LHCN-M2 (cell line): ENCODE measurements around the gene ASAP3. TPM values are rescaled to one million over a fixed set of nuclear protein-coding genes. Genes with fewer than 3 reads are reported as not detected.

Experiments used
- DNase-seq: peaks from one replicate; pipeline ENCODE4 v3.0.0-alpha.2; 2012; ENCODE audit warnings: low read depth
- total RNA-seq: library from RNA; depleted of rRNA; stranded (reverse); fragments of >200 nt; gene quantifications from 2 replicates; pipeline ENCODE4 v1.2.3, GENCODE V29; 2014

Gene ASAP3
- total RNA-seq, 1 experiment from 2014 or later = 27.8 TPM

DNA sequence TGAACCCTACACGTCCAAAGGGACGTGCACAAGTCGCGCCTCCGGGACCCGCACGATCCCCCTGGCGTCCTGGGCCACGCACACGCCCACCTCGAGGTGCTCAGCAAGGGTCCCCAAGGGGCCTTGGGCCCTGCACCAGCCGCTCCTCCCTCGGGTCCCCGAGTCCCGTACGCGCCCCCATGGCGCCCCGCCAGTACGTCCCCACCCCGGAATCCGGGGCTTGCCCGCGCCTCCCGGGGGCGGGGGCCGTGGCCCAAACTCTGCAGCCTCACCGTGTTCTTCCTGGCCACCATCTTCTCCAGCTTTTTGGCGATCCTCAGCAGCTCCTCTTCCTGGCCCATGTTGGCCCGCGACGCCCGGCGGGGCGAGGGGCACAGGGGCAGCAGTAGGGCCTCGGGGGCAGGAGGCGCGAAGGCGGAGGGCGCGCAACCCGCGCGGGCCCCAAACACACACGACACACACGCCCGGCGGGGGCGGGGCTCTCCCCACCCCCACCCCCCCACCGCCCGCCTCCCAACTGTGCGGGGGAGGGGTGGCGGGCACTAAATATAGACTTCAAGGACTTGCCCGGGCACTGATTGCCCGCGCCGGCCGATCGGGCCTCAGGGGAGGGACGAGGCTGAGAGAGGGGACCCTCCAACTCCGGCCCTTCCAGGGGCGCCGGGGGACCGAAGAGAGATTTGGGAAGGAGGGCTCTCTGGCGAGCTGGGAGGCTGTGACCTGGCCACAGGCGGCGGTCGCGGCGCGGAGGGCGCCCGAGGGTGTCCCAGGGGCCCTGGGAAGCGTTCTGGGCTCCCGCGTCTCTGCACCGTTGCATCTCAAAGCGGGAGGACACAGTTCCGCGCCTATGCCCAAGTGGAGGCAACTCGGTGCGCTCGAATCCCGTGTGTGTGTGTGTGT, 59.4 kb downstream of the ASAP3 start, which contains the start of gene TCEA3:
Gene TCEA3 (minus strand): TSS at position 456 of the 900 bp plus-strand sequence. CDS start 115 bp downstream, at position 341.
- DNase-seq = no peak

DNA sequence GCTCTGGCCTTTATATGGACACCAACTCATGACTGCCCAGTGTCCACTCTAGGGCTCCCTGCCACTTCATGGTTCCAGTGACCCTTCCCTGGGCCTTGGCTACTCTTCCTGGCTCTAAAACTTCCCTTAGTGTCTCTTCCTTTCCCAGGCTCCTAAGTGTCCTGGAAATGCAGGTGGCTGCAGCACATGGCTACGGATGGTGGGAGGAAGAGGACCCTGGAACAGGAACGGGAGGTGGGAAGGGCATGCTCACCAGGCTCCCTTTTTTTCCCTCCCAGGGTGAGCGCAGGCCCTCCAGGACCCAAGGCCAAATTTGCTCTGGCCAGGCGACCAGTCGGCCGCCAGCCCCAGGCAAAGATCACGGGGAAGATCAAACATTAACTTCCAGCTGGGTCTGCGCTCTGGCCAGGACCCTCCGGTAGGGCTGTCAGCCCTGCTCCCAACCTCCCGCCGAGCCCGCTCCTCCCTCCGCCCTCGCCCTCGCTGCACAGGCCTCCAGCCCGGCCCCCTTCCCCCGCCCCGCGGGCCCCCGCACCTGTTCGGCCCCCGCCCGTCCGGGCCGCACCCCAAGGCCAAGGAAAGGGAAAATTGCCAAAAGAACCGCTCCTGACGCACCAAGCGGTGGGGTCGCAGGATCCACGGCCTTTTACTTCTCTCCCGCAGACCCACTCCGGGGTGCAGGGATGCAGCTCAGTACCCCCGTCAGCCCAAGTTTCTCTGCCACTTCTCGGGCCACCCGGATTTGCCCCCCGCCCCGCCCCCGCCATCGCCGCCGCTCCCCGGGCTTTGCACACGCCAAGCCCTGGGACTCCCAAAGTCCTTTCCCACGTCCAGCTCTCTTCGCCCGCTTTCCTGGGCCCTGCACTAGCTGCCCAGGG, 60.3 kb downstream of the ASAP3 start:
- DNase-seq = no peak

DNA sequence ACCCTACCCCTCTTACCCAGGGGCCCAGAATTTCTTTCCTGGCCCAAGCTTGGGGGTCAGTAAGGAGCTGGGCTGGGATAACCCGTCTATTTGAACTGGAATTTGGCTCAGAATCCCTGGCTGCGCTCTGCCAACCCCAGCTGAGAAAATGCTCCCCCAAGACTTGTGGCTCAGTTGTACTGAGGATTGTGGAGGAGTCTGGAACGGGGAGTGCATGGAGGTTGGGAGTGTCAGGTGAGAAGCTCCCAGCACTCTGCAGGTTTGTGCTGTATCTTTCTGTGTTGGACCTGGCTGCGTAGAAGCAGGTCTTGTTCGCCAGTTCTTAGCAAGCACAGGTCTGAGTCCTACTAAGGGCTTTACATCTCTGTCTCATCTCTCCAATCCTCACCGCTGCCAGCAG, 61.0 kb downstream of the ASAP3 start:
- DNase-seq = no peak

DNA sequence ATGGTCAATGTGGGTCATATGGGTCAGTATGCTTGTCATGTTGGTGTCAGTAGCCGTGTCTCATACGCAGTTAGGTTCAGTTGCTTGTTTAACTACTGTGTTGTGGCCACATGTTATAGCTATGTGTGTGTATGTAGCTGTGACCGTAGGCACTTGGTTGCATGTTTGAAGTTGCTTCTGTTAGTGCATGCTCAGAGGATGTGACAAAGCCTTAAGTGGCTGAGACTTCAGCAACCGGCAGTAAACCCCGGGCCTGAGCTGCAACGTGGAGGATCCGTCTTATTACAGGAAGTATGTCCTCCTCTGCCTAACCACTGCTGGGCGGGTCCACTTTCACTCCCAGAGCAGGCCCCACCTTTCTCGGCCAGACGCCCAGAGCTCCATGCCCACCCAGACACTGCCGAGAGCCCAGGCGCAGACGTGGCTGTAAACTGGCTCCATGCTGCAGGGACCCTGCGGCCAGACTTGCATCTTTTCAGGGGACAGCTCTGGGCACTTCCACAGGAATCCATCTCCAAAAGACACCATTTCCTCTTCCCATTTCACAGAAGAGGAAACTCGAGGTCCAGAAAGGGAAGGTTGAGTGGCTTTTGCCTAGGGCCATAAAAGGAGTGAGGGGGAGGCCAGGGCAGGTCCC, 61.6 kb downstream of the ASAP3 start:
- DNase-seq = peak; percentile 66

DNA sequence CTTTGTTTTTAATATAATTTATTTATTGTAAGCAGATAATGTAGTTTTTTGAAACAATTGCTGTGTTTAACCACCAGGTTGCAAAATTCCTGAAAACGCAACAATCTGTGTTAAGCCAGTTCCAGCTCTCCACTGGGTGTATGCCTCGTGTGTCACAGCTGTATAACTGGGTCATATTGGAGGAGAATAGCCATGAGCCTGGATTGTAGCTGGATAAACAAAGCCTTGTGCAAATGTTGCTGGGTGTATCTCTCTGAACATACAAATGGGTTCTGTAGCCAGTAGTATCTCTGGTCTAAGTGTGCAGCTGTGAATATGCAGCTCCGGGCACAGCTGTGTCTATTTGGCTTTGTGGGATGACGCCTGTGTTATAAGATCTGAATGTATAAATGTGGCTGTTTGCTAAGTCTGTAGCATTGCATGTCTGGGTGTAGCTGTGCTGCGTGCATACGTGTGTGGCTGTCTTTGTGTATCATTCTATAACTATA, 62.2 kb downstream of the ASAP3 start:
- DNase-seq = peak; percentile 74

DNA sequence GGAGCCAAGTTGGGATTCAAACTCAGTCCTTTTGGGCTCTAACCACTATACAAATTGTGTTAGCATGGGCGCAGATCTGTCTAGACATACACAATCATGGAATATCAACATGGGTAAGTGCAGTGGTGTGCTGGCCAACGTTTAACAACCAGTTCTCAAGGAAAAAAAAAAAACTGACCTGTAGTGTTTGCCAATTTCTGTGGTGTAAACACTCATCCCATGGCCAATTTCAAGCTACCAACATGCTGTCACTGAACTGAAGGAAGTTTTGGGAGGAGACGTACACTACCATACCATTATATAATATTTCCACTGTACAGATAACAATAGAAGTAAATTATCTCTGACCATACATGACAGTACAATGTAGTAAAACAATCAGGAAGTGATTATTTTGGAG, 62.6 kb downstream of the ASAP3 start:
- DNase-seq = no peak

DNA sequence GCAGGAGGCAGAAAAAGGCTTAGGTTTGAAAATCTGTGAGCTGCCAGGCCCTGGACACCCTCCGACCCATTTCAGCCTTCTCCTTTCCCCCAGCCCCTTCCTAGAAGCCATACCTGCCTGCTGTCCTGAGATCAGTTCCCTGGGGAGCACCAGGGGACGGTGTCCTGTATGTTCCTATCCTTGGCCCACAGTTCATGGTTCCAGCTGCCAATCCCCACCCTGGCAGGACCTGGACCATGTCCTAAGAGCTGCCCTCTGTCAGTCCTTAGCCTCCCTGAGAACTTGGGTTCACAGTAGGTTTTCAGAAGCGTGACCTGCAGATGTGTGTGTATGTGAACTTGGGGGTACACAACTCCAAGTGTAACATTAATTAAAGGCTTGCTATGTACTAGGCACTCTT, 63.2 kb downstream of the ASAP3 start:
- no peak for DNase-seq

DNA sequence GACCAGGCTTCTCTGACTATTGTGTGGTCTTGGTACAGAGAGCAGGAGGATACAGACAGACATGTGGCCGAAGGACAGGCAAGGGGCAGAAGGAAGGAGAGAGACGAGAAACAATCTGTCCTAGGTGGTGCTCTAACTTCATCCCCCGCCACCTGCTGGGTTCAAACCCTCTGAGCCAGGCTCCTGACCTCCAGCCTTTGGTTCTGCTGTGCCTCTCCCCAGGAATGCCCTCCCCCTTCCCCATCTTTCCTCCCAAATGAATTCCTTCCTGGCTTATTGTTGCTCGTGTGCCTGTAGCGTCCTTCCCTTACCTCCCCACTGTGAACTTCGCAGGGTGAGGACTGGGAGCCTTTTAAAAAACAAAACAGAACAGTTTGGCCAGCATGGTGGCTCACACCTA, 64.8 kb downstream of the ASAP3 start:
- no peak for DNase-seq

DNA sequence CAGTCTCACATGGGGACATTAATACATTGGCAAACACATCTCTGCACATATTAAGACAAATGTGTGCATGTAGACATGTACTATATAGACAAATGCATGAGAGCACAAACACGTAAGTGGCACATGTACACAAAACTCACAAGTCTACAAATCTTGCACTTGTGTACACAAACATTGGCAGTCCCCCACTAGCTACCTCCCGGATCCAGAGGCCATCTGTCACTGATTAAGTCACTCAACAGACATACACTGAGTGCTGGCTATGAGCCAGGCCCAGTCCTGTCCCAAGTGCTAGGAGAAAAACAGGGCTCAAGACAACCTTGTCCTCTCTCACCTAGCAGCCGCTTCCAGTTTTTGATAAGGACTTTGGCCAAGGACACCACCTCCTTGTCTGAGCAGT, 66.4 kb downstream of the ASAP3 start:
- DNase-seq = no peak

DNA sequence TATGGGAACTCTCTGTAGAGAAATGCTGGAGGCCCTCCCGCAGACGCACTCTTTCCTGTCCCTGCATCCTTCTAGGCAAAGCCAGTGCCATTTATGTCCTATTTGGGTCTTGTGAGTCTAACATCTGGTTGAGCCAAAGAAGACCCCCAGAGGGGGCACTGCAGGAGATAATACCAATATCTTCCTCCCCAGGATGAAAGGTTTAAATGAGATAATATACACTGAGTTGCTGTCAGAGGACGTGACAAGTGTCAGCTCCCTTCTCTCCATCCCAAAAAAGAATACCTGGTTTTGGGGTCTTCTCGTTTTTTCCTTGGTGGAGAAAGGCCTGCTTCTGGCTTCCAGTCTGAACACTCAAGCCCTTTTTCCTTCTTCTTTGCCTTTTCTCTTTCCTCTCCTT, 67.0 kb downstream of the ASAP3 start:
- no peak for DNase-seq

DNA sequence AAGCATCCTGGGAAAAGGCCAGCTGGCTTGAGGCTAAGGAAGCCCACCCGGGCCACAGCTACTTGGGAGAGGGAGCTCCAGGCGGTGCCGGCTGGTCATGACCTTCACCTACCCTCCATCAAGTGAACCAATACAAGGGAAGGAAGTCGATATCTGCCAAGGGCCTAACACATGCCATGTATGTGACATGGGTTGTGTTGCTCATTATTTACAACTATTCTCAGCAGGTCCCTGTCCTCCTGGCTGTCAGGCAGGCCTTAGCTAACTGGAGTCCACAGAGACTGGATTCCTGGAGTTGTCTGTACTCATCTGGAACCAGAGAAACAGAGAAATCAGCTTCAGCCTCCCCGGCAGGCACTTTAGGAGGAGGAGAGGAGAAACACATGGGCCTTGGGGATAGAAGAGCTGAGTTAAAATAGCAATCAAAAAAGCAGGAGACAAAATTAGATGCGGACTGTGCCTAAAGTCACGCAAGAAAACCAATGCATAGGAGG, 75.1 kb downstream of the ASAP3 start:
- DNase-seq = no peak

DNA sequence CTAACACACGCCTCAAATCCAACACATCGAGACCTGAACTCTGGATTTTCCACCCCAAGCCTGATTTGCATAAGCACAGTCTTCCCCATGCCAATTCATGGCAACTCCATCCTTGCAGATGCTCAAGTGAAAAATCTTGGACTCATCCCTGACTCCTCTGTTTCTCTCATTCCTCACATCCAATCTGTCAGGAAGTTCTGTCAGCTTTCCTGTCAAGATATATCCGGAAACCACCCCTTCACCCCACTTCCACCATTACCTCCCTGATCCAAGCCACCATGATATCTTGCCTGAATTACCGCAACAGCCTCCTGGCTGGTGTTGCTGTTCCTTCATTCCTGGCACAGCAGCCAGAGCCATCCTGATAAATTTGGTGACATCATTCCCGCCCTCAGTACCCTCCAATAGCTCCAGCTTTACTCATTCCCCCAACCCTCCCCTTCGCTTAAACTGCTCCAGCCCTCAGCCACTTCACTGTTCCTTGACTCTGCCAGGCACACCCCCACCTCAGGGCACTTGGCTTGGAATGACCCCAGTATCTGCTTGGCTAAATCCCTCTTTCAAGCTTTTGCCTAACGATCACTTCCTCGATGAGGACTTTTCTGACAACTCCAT, 76.9 kb downstream of the ASAP3 start:
- DNase-seq = no peak

DNA sequence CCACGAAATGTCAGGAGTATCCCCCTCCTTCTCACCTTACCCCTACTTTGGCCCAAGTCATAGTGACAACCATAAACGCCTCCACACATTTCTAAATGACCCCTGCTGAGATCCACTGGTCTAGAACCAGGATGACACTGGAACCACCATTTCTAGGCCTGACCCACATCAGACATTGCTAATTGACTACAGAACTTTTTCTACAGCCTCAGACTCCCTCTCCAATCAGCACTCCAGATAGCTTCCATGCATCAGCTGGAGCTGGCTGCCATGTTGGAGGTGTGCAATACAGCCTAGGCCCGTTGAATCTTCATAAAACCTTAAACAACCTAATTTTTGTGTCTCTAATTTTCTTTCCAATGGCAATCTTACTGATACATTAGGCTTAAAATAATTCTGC, 78.0 kb downstream of the ASAP3 start:
- no peak for DNase-seq

DNA sequence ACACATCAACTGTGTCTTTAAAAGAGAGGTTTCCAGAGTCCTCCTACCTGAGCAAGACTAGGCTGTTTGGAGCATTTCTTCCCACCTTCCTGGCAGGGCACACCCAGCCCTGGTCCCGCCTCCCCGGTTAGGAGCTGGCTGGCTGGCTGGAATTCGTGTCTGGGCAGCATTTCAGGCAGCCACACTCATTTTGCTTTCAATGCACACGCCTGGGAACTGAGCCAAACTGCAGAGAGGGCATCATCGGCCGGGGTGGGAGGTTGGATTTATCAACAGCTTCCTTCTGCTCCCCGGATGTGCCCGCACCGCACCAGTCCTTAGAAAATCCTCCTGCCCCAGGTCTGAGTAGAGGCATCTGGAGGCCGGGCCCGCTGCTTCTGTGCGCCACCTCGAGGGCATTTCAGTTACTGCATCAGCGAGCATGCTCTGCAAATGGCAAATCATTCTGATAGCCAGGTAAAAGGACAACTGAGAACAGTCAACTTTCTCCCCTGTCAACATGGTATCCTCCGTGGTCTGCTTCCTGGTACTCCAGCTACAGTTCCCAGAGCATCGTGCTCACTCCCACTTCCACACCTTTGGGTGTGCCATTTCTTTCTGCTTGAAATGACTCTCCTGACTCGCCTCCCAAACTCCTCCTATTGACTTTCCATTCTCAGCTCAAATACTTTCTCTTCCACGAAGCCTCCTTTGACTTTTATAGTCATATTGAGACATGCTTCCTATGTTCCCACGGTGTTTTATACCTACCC, 80.1 kb downstream of the ASAP3 start:
- peak; percentile 97 for DNase-seq

DNA sequence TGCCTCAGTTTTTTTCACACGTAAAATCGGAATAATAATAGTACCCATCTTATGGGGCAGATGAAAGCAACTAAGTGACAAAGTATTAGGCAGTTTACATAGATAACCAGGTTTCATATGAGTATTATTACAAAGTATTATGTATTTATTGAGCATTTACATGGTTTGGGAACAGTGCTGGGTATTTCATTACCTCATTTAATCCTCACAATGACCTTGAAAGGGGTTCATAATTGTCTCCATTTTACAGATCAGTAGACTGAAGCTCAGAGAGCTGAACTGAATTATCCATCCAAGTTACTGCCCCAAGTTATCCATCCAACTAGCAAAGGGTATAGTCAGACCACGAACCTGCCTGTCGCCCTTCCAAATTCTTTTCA, 80.6 kb downstream of the ASAP3 start:
- DNase-seq = no peak

DNA sequence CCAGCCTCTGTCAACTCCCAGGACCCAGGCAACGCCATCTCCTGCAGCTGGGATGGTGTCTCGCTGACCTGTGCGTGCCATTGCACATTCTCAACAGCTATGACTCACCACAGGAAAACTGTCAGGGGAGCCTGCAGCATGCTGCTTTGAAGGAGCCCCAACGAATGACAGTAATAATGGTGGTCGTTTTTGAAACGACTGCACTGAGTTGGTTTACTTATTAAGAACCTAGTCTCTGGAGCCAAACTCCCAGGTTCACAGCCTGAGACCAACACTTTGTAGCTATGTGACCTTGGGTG, 81.0 kb downstream of the ASAP3 start:
- DNase-seq = peak; percentile 84

DNA sequence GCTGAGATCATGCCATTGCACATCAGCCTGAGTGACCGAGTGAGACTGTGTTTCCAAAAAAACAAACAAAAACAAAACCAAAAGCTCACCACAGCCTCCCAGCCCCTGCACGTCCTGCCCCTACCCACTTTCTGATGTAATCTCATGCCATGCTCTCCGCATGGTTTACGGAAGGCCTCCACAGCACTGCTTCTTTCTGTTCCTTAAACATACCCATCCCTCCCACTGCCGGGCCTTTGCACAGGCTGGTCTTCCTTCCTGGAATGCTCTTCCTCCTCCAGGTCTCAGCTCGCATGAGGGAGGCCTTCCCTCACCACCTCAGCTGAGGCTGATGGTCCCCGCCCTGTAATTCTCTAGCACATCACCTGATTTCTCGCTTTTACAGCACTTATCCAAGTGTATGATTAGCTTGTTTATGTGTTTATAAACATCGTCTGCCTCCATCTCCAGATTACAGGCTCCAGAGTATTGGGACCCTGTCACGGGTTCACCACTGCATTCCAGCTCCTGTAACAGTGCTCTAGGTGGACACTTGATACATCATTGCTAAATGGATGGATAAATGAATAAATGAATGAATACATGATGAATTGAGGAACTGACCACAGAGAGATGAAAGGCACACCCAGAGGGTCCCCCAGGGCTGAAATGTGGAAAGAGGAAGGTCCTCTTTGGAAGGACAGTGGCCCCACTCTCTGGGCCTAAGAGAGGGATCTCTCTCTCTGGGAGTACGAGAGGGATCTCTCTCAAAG, 81.5 kb downstream of the ASAP3 start:
- DNase-seq = no peak

DNA sequence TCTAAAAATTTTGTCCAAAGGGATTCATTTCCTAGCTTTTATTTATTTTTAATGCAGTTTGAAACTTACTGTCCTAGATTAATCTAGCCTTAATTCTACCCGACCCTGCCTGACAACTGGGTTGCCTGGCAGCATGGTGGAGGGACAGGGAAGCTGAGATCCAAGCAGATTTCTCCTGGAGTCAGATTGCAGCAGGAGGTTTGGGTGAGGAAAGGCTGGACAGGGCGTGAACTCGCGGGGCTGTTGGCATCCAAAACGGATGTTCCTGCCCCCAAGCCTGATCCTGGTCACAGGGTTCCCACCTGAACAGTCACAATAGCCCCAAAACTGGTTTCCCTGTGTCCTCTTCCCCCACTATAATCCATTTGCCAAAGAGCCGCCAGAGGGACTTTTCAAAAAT, 82.7 kb downstream of the ASAP3 start:
- DNase-seq = no peak

DNA sequence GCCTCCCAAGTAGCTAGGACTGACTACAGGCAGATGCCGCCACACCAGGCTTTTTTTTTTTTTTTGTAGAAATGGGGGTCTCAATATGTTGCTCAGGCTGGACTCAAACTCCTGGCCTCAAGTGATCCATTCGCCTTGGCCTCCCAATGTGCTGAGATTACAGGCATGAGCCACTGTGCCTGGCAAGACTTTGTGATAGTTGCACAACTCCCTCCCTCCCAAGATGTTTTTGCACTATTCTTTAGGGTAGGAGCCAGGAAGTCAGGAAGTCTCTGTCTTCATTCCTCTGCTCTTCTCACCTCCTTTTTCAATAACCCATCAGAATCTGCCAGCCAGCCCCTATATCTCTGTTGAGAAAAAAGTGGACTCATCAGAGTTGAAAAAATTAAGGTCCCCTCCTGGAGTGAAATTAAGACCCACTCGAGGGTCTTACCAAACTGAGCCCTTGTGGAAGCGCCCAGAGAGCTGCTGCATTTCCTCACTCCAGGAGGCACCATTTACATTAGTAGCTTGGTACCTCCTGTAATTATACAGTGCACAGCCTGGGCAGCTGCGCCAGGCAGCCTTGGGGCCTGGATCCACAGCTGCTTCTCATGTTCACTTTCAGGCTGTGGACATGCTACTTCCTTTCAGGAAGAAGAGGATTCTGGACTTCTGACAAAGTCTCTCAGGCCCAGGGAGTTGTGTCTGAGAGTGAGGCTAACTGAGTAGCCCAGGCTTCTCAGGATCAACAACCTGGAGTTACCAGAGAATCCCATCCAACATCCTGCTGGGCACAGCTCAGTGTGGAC, 83.5 kb downstream of the ASAP3 start:
- DNase-seq = peak; percentile 39
